K562 (cell line): Measurements from ENCODE around the gene REC8. TPM values are rescaled to one million over a fixed set of nuclear protein-coding genes. Genes with fewer than 3 reads are reported as not detected.

Source experiments
- BRD4 ChIP-seq: fragments of 200-600 bp; sonication (generic); IDR thresholded peaks from 2 replicates; pipeline ENCODE4 v1.6.1; 2017; ENCODE audit warnings: inconsistent platforms
- FOXK1 ChIP-seq: sonication (generic); formaldehyde crosslinking; IDR thresholded peaks from 2 replicates; pipeline ENCODE4 v1.8.0; 2022; ENCODE audit warnings: missing genetic modification reagents, mild to moderate bottlenecking, borderline replicate concordance
- HOMEZ ChIP-seq: fragments of 250-450 bp; sonication (Bioruptor Pico); IDR thresholded peaks from 2 replicates; pipeline ENCODE4 v1.4.0; 2020; ENCODE audit warnings: mild to moderate bottlenecking, moderate library complexity
- IFI16 ChIP-seq: fragments of 250-450 bp; sonication (Bioruptor Pico); IDR thresholded peaks from 2 replicates; pipeline ENCODE4 v2.1.2; 2022; ENCODE audit warnings: mild to moderate bottlenecking, inconsistent platforms
- JUNB ChIP-seq: fragments of 450-650 bp; formaldehyde crosslinking; conservative IDR thresholded peaks from 2 replicates; pipeline ENCODE4 v1.4.0; 2020; ENCODE audit warnings: mild to moderate bottlenecking
- MTA2 ChIP-seq: fragments of 450-650 bp; IDR thresholded peaks from 2 replicates; pipeline ENCODE4 v1.6.1; 2016; ENCODE audit warnings: low read depth
- NCOA4 ChIP-seq: fragments of 450-650 bp; IDR thresholded peaks from 2 replicates; pipeline ENCODE4 v1.6.1; 2018; ENCODE audit warnings: mild to moderate bottlenecking; ENCODE audit not compliant: partially characterized antibody
- NFIX ChIP-seq: fragments of 250-450 bp; sonication (Bioruptor Pico); IDR thresholded peaks from 2 replicates; pipeline ENCODE4 v1.4.0; 2020; ENCODE audit warnings: low read depth, mild to moderate bottlenecking, moderate library complexity
- NR3C1 ChIP-seq: sonication (generic); formaldehyde crosslinking; IDR thresholded peaks from 2 replicates; pipeline ENCODE4 v1.8.1; 2022; ENCODE audit warnings: missing genetic modification reagents
- PKNOX1 ChIP-seq: fragments of 450-650 bp; IDR thresholded peaks from 2 replicates; pipeline ENCODE4 v1.6.1; 2016
- POLR2H ChIP-seq: IDR thresholded peaks from 2 replicates; pipeline ENCODE4 v1.6.1; 2016; ENCODE audit warnings: missing genetic modification characterization, low read depth, mild to moderate bottlenecking, control low read depth, missing compliant biosample characterization, moderate library complexity
- RBFOX2 ChIP-seq: fragments of 200-400 bp; formaldehyde crosslinking; IDR thresholded peaks from 2 replicates; pipeline ENCODE4 v1.6.1; 2017; ENCODE audit warnings: low read depth, mild to moderate bottlenecking, low read length, moderate library complexity
- TAF7 ChIP-seq: fragments of 450-650 bp; IDR thresholded peaks from 2 replicates; pipeline ENCODE4 v1.6.1; 2016; ENCODE audit warnings: missing genetic modification characterization, missing compliant biosample characterization
- ZFP91 ChIP-seq: sonication (generic); formaldehyde crosslinking; IDR thresholded peaks from 2 replicates; pipeline ENCODE4 v1.8.0; 2022; ENCODE audit warnings: mild to moderate bottlenecking, missing genetic modification reagents
- ZSCAN32 ChIP-seq: fragments of 450-650 bp; formaldehyde crosslinking; IDR thresholded peaks from 2 replicates; pipeline ENCODE4 v1.4.0; 2020; ENCODE audit warnings: mild to moderate bottlenecking, moderate library complexity
- polyA plus RNA-seq, 8 experiments: library from polyadenylated mRNA; depleted of rRNA in 4 of 8; stranded (reverse) in 5 of 8; unstranded in 3 of 8; fragments of >200 nt; fragmentation: Nextera tagmentation in 2 of 8; fragmentation: Illumina TruSeq in 1 of 8; extraction: Ambion mirVana in 2 of 8; extraction: Trizol in 1 of 8; gene quantifications; 2 replicates each; pipeline versions ENCODE4 v1.2.1 to v1.2.3, GENCODE V29; 2011 to 2014; ENCODE audit warnings: inconsistent platforms in 1 of 8, missing spikeins in 1 of 8
- total RNA-seq, 7 experiments: library from RNA; depleted of rRNA in 6 of 7; stranded (reverse); fragments of >200 nt in 6 of 7; fragmentation: Illumina TruSeq in 2 of 7; extraction: Trizol in 2 of 7; gene quantifications; 2 replicates each; pipeline versions ENCODE4 v1.2.1 to v1.2.3, GENCODE V29; 2011 to 2021; ENCODE audit warnings: low replicate concordance in 1 of 7
- TF ChIP-seq, protein P1 (sequence below): fragments of 250-450 bp; sonication (Bioruptor Pico); IDR thresholded peaks from 2 replicates; pipeline ENCODE4 v1.9.0; 2021; ENCODE audit warnings: mild to moderate bottlenecking, inconsistent platforms
- TF ChIP-seq, protein P2 (sequence below): sonication (generic); formaldehyde crosslinking; IDR thresholded peaks from 2 replicates; pipeline ENCODE4 v1.8.1; 2022; ENCODE audit warnings: missing genetic modification reagents

REC8 gene
- total and polyA plus RNA-seq, 9 of the 15 experiments (the other 6 are each of a cell fraction or from before 2014, with no cell fraction given) = 0.11 to 2.5 (median 0.85) TPM

DNA sequence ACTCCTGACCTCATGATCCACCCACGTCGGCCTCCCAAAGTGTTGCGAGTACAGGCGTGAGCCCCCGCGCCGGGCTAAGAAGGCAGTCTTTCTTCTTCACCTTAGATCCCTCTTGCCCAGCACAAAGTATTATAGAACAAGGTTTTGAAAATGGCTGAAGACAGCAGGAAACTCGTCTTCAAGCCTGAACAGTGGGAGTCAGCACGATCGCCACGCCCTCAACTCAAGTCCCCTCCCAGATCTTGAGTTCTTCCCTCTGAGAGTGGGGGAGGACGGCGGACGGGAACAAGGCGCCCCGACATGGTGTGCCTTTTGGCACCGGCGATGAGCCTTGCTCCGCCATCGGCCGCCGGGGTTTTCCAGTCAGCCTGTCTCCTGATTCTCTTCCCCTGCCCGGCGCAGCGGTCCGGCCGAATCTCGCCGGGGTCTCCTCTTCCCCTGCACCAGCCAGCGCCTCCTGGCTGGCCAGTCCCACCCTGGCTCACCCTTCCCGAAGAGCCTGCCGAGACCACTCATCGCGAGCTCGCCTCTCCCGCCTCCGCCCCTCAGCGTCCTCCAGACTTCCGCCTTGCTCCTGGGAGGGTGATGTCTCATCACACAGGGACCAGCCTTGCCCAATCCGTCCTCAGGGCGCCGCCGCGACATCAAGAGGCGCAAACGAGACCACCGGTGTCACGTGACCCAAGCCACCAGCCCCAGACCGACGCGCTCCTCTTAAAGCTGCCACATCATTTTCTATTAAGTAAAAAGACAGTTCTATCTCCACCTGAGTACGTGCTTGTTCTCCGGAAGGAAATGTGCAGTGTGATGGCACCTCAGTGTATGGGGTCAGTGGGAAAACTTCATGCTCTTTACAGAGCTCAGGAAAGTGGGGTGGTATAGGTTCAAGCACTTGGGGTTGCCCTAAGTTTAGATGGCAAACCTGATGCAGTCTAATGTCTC, 41.3 kb downstream of the REC8 start, which contains the start of gene CHMP4A (continued):
- TF ChIP-seq, protein P1, sequence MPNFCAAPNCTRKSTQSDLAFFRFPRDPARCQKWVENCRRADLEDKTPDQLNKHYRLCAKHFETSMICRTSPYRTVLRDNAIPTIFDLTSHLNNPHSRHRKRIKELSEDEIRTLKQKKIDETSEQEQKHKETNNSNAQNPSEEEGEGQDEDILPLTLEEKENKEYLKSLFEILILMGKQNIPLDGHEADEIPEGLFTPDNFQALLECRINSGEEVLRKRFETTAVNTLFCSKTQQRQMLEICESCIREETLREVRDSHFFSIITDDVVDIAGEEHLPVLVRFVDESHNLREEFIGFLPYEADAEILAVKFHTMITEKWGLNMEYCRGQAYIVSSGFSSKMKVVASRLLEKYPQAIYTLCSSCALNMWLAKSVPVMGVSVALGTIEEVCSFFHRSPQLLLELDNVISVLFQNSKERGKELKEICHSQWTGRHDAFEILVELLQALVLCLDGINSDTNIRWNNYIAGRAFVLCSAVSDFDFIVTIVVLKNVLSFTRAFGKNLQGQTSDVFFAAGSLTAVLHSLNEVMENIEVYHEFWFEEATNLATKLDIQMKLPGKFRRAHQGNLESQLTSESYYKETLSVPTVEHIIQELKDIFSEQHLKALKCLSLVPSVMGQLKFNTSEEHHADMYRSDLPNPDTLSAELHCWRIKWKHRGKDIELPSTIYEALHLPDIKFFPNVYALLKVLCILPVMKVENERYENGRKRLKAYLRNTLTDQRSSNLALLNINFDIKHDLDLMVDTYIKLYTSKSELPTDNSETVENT (CRISPR knock-in tag) = peak; percentile 94
- TF ChIP-seq, protein P2, sequence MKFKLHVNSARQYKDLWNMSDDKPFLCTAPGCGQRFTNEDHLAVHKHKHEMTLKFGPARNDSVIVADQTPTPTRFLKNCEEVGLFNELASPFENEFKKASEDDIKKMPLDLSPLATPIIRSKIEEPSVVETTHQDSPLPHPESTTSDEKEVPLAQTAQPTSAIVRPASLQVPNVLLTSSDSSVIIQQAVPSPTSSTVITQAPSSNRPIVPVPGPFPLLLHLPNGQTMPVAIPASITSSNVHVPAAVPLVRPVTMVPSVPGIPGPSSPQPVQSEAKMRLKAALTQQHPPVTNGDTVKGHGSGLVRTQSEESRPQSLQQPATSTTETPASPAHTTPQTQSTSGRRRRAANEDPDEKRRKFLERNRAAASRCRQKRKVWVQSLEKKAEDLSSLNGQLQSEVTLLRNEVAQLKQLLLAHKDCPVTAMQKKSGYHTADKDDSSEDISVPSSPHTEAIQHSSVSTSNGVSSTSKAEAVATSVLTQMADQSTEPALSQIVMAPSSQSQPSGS = no peak
- TF ChIP-seq MTA2 (no peak), ZFP91 (peak; percentile 92), RBFOX2 (peak; percentile 95), ZSCAN32 (CRISPR knock-in tag) (no peak), NCOA4 (no peak), PKNOX1 (peak; percentile 54; the same call in 1 of the 2 replicates), NFIX (no peak), NR3C1 (CRISPR knock-in tag) (no peak), BRD4 (no peak), POLR2H (tag) (peak; percentile 87), TAF7 (tag) (no peak), JUNB (CRISPR knock-in tag) (no peak), IFI16 (no peak), HOMEZ (no peak), FOXK1 (no peak)
